NOMO-1 treated with dmso at 0.1 percent for 144 hours (cell line): Measurements from ENCODE around the gene ADIPOR2.
"Not testable (repeated sequence)": the region's sequence is repeated elsewhere in the genome, so short reads cannot be mapped to it uniquely, and the experiment has no call there.

ENCODE experiments used
- DNase-seq: peaks from one replicate; lab custom pipeline; 2025; ENCODE audit not compliant: unreplicated experiment; lab: John Stamatoyannopoulos, UW

Gene ADIPOR2

GRCh38 chr12:1702713-1703112, 11.8 kb downstream of the ADIPOR2 start:
- DNase-seq: no peak

- DNase-seq: no peak
Observed at GRCh38 chr12:1703771-1704722, 13.2 kb downstream of the ADIPOR2 start.

GRCh38 chr12:1705774-1706631, 15.1 kb downstream of the ADIPOR2 start:
- DNase-seq: no peak

GRCh38 chr12:1706632-1706980, 15.7 kb downstream of the ADIPOR2 start:
- DNase-seq: no peak

GRCh38 chr12:1707051-1707450, 16.2 kb downstream of the ADIPOR2 start:
- no peak for DNase-seq

GRCh38 chr12:1709968-1710367, 19.1 kb downstream of the ADIPOR2 start:
- DNase-seq: not testable (repeated sequence)

- not testable (repeated sequence) for DNase-seq
Observed at GRCh38 chr12:1710870-1711269, 20.0 kb downstream of the ADIPOR2 start.

- DNase-seq: not testable (repeated sequence)
Observed at GRCh38 chr12:1711536-1712211, 20.8 kb downstream of the ADIPOR2 start.

GRCh38 chr12:1712305-1712704, 21.4 kb downstream of the ADIPOR2 start:
- not testable (repeated sequence) for DNase-seq

- not testable (repeated sequence) for DNase-seq
Observed at GRCh38 chr12:1712852-1713251, 22.0 kb downstream of the ADIPOR2 start.

GRCh38 chr12:1713783-1714348, 23.0 kb downstream of the ADIPOR2 start:
- not testable (repeated sequence) for DNase-seq

- not testable (repeated sequence) for DNase-seq
Observed at GRCh38 chr12:1715459-1715858, 24.6 kb downstream of the ADIPOR2 start.

- DNase-seq: no peak
Observed at GRCh38 chr12:1716215-1716862, 25.5 kb downstream of the ADIPOR2 start.

GRCh38 chr12:1716911-1717310, 26.0 kb downstream of the ADIPOR2 start:
- DNase-seq: no peak

- DNase-seq: no peak
Observed at GRCh38 chr12:1719139-1719538, 28.3 kb downstream of the ADIPOR2 start.

- DNase-seq: no peak
Observed at GRCh38 chr12:1720494-1720893, 29.6 kb downstream of the ADIPOR2 start.

GRCh38 chr12:1723721-1724120, 32.9 kb downstream of the ADIPOR2 start:
- no peak for DNase-seq

- DNase-seq: no peak
Observed at GRCh38 chr12:1724250-1724649, 33.4 kb downstream of the ADIPOR2 start.

GRCh38 chr12:1726753-1727152, 35.9 kb downstream of the ADIPOR2 start:
- no peak for DNase-seq

GRCh38 chr12:1728824-1729223, 38.0 kb downstream of the ADIPOR2 start:
- no peak for DNase-seq
